Mammary epithelial cell (primary cell): ENCODE results near the gene ARL5A.

ENCODE experiments used
- EZH2 ChIP-seq: IDR thresholded peaks from 2 replicates; pipeline ENCODE4 v1.6.1; 2012; ENCODE audit warnings: low read length, inconsistent platforms, borderline replicate concordance
- TF ChIP-seq, protein P1 (sequence below), 2 donors: IDR thresholded peaks in 1 of 2; conservative IDR thresholded peaks in 1 of 2; 2 replicates each; pipeline ENCODE4 v1.5.1; 2011 to 2012; ENCODE audit warnings: inconsistent platforms in 2 of 2, low read length in 2 of 2, mild to moderate bottlenecking in 2 of 2, control low read depth in 1 of 2, low read depth in 1 of 2; ENCODE audit not compliant: insufficient read depth in 1 of 2; ENCODE audit errors: extremely low read depth in 1 of 2

GRCh38 chr2:151767536-151767935 lies 60.7 kb downstream of the ARL5A start:
- TF ChIP-seq, protein P1, sequence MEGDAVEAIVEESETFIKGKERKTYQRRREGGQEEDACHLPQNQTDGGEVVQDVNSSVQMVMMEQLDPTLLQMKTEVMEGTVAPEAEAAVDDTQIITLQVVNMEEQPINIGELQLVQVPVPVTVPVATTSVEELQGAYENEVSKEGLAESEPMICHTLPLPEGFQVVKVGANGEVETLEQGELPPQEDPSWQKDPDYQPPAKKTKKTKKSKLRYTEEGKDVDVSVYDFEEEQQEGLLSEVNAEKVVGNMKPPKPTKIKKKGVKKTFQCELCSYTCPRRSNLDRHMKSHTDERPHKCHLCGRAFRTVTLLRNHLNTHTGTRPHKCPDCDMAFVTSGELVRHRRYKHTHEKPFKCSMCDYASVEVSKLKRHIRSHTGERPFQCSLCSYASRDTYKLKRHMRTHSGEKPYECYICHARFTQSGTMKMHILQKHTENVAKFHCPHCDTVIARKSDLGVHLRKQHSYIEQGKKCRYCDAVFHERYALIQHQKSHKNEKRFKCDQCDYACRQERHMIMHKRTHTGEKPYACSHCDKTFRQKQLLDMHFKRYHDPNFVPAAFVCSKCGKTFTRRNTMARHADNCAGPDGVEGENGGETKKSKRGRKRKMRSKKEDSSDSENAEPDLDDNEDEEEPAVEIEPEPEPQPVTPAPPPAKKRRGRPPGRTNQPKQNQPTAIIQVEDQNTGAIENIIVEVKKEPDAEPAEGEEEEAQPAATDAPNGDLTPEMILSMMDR (conservative IDR thresholded peaks at IDR 0.05 in 1 of 2, IDR thresholded peaks at IDR 0.05 in 1 of 2; ENCODE audit: extremely low read depth in 1 of 2, insufficient read depth in 1 of 2, low read depth in 1 of 2, low read length in 2 of 2) = no peak
- TF ChIP-seq EZH2 = no peak
